ENCODE measurements around the gene CCND1.

DNA sequence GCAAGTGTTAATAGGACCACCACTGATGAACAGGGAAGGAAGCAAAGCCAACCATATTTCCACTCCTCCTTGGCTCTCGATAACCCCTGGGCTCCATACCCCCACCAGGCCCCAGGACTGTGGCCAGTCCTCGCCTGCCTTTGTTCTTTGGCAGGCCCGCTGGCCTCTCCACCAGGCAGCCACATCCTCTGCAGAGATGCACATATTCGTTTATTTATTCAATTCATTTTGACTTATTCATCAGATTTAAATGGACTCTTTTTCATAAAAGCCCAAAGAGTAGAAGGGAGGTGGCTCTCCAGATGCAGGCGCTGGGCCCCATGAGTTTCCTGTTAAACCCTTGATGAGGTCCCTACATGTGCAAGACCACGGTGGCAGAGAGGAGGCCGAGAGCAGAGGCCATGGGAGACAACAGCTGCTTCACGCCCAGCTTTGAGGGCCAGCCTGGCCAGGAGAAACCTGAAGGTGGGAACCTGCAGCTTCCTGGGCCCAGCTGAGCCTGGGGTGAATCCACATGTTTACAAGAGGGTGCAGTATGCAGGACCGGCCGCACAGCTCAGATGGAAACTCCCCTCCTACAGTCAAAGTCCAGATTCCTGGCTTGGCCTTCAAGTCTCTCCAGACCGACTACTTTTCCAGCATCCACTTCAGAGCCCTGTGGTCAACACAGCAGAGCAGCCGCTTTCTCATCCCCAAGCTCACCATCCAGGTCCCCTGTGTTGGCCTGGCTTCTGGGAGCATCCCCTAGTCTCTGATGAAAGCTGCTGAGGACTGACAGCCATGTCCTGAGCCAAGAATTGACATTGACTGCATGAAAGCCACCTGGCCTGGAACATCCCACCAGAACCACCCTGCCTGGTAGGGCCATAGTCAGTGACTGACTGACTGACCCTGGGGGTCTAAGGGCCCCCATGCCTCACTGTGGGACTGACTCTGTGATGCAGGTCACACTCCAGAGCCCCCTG lies 39.7 kb upstream of the CCND1 start:
- TF ChIP-seq, protein P1, sequence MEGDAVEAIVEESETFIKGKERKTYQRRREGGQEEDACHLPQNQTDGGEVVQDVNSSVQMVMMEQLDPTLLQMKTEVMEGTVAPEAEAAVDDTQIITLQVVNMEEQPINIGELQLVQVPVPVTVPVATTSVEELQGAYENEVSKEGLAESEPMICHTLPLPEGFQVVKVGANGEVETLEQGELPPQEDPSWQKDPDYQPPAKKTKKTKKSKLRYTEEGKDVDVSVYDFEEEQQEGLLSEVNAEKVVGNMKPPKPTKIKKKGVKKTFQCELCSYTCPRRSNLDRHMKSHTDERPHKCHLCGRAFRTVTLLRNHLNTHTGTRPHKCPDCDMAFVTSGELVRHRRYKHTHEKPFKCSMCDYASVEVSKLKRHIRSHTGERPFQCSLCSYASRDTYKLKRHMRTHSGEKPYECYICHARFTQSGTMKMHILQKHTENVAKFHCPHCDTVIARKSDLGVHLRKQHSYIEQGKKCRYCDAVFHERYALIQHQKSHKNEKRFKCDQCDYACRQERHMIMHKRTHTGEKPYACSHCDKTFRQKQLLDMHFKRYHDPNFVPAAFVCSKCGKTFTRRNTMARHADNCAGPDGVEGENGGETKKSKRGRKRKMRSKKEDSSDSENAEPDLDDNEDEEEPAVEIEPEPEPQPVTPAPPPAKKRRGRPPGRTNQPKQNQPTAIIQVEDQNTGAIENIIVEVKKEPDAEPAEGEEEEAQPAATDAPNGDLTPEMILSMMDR (IDR thresholded peaks at IDR 0.05), result no peak
- no peak for TF ChIP-seq POLR2A (IDR thresholded peaks at IDR 0.05)

All from right lobe of liver (tissue), 4 donors.